Endothelial cell of umbilical vein (primary cell): ENCODE measurements around the gene NEUROD4.

Experiments
- CTCF ChIP-seq, 2 donors: IDR thresholded peaks; 1 replicate in 1 of 2; 2 replicates in 1 of 2; pipeline ENCODE4 v1.5.1; 2011; ENCODE audit warnings: low read length in 2 of 2, mild to moderate bottlenecking in 2 of 2, moderate library complexity in 2 of 2, control low read depth in 1 of 2, inconsistent platforms in 1 of 2, low read depth in 1 of 2; ENCODE audit not compliant: insufficient read depth in 1 of 2; ENCODE audit errors: extremely low read depth in 1 of 2
- EZH2 ChIP-seq: IDR thresholded peaks from 2 replicates; pipeline ENCODE4 v1.6.1; 2012; ENCODE audit warnings: borderline replicate concordance, low read depth, mild to moderate bottlenecking, moderate library complexity, low read length, inconsistent platforms; ENCODE audit not compliant: severe bottlenecking

- TF ChIP-seq CTCF (IDR thresholded peaks at IDR 0.05; ENCODE audit: extremely low read depth in 1 of 2, insufficient read depth in 1 of 2, low read depth in 1 of 2, low read length in 2 of 2) (no peak), EZH2 (no peak)
Observed at GRCh38 chr12:55036326-55037115, 16.7 kb downstream of the NEUROD4 start.
